HG03066 (cell line): Measurements from ENCODE around the gene CLTC.

ENCODE experiments used
- ATAC-seq: cut with Tn5 transposase; IDR thresholded peaks from one replicate; pipeline ENCODE4 v1.9.1; 2021; ENCODE audit warnings: low read depth; ENCODE audit not compliant: unreplicated experiment

The CLTC gene

DNA sequence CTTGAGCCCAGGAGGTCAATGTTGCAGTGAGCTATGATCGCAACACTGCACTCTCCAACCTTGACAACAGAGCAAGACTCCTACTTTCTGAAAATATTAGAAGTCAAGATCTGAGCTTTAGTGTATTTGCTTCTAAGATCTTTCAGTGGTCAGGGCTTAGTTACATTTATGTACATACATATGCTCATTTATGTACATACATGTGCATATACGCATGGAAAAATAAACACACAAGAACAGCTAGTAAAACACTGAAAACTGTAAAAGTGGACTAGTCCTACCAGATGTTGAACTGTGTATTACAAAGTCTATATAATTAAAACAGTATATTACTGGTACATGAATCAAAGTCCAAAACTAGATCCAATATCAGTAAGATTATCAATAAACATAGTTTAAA, 59.2 kb downstream of the CLTC start:
- no peak for ATAC-seq

DNA sequence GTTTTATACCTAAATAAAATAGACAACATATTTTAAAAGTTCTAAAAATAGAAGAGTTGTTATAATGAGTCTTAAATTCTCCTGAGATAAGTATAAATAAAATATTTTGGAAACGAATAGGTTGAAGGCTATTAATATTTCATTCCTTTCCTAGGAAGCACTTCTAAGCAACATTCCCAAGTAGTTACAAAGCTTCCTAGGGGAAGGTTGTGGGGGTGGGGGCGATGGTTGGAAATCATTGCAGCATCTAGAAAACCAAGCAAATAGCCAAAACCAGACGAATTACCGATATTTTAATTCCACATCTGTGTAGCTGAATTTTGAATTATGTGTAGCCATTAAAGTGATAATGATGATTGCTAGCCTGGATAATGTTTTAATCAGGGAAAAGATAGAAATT, 60.6 kb downstream of the CLTC start:
- ATAC-seq, result no peak

DNA sequence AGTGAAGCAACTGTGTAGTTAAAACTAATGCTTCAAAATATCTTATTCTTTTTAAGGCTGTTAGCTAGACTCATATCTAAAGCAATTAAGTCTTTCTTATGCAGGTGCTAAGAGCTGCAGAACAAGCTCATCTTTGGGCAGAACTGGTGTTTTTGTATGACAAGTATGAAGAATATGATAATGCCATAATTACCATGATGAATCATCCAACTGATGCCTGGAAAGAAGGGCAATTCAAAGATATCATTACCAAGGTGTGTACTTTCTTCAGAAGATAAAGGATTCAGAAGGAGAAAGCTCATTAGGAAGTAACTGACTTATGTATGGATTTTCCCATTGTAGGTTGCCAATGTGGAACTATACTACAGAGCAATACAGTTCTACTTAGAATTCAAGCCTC, 63.6 kb downstream of the CLTC start:
- no peak for ATAC-seq

DNA sequence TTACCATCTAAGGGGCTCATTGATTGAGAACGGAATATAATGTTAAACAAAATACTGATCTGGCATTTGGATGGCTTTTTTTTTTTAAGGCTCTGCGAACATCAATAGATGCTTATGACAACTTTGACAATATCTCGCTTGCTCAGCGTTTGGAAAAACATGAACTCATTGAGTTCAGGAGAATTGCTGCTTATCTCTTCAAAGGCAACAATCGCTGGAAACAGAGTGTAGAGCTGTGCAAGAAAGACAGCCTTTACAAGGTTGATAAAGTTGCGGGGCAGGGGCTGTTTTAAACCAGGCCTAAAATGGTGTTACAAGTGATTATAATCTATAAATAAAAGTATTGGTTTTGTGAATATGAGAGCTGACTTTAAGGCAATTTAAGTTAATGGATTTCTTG, 65.3 kb downstream of the CLTC start:
- no peak for ATAC-seq

DNA sequence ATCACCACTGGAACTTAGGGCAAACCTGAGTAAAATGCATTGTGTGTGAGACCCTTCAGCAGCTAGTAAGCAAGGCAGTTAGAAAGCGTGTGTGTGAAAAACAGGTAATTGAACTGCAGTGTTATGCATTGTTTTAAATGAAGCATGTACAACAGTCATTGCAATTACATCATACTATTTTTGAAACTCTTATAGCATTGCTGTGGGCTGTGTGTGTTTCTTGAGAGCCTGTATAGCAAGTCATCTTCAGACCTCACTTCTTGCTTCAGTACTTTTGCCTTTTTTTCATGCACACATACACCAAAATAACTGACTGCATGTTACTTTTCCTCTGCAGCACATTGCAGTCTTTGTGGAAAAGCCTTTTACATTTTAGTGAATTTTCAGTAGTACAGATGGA, 68.3 kb downstream of the CLTC start:
- no peak for ATAC-seq

DNA sequence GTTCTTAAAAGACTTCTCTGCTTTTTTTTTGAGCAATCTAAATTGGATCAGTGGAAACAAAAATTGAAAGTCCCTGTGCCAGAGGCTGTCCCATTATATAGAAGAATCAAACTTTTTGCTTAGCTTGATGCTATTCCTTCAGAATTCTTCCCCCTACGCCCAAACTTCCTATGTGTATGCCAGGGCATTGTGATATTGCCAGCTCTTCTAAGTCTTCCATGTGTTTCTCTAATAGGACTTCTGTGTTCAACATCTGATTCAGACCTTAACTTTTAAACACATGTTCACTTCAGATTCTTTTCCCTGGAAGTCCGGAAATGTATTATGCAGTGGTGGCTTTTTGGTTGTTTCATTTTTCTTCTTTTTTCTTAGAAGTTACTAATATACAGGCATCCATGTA, 68.8 kb downstream of the CLTC start:
- no peak for ATAC-seq

DNA sequence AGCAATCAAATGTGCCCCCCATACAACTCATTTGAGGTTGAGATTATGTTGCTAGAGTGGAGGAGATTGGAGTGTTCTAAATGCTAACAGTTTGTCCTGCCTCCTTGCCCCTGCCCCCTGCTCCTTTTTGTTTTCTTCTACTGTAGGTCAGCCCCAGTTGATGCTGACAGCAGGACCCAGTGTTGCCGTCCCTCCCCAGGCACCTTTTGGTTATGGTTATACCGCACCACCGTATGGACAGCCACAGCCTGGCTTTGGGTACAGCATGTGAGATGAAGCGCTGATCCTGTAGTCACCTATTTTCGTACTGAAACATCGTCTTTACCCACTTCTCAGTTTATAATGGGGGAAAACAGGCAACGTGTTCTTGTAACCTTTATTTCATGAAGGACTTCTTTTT, 73.9 kb downstream of the CLTC start:
- ATAC-seq, result no peak

DNA sequence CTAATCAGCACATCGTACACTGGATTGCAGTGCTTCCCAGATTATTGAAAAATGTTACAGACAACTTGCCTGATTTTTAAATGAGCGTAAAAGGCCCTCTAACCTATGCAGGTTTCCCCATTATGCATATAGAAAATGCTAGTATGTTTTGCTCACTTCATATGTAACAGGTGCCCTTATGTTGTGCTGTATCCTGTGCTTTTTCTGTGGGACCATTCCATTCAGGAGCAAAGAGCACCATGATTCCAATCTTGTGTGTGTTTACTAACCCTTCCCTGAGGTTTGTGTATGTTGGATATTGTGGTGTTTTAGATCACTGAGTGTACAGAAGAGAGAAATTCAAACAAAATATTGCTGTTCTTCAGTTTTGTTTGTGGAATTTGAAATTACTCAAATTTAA, 74.6 kb downstream of the CLTC start:
- no peak for ATAC-seq

DNA sequence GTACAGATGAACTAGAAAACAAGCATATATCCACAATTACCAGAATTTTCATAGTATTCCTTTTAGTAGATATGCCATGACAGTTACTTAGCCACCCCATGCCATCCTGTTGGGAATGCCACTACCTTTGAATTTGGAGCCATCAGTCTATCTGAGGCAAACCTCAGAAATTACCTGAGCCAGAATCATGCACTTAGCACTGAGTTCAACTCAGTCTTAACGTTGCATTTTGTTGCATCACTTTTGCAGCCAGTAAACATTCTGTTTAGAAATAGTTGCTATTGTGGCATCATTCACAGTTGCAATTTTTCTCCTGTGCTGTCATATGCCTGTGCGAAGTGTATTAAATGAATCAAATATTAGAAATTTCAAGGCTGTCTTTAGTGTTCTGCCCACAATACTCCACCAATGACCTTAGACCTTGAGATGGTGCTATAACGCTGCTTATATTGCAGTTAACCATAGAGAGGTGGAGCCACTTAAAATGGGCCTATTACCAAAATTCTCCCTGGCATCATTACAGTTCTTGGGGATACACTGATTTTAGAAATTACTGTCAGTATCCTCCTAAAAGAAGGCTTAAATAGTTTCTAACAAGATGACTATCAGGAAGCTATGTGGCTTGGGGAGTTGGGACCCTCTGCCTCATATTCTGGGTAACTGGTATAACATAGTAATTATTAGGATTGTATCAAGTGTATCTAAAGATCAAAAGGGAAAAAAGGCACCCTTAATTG, 76.4 kb downstream of the CLTC start:
- ATAC-seq, result no peak

DNA sequence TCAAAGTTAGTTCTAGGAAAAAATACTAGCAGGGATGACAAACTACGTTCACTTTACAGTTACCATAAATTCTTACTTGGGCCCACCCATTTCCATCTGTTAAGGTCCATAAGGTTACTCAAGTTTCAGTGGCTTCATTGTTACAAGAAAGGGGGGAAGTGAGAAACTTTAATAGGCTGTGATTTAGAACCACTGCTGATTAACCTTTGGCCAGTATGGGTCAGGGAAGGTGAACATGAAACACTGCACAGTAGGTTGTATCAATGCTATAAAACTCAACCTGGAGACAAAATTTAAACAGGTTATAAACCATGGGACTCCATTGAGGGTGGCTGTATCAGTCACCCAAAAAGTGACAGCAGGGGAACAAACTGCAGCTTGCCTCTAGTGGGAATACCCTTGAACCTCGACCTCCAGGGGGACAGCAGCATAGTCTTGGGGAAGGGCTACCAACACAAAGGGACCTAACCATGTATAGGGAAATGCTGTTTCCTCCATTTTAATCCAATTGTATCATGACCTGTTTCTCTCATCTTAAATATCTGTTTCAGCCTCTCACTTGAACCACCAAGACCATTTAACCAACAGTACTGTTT, 77.1 kb downstream of the CLTC start:
- no peak for ATAC-seq

DNA sequence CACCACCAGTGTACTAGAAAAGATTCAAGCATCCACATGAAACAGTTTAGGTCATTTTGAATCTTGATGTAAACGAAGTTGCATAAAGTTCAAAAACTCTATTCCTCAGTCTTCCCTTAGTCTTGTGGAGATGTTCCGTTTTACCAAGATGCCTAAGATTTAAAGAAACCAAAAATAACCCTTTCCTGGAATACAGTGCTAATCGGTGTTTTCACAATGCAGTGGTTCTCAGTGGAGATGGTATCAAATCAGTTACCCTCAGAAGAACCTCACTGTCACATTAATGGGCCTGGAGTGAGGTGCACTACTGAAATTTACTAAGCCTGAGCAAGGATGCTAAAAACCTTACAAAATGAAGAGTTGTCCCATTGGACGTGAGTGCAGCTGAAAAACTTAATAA, 78.4 kb downstream of the CLTC start:
- ATAC-seq, result no peak

DNA sequence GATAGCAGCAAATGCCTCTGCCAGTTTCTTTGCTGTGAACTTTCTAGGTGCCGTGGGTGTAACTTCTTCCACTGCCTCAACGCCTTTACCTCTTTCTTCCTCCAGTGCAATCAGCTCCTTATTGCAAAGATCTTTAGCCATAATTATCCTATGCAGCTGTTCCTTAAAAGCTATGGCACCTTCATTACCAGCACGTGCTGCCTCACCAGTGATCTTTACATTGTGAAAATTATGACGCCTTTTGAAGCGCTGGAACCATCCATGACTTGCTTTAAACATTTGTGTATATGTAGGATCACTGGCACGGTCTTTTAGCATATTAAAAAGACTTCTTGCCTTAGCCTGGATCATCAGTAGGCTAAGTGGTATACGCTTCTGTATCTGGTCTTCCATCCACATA, 79.5 kb downstream of the CLTC start:
- no peak for ATAC-seq

DNA sequence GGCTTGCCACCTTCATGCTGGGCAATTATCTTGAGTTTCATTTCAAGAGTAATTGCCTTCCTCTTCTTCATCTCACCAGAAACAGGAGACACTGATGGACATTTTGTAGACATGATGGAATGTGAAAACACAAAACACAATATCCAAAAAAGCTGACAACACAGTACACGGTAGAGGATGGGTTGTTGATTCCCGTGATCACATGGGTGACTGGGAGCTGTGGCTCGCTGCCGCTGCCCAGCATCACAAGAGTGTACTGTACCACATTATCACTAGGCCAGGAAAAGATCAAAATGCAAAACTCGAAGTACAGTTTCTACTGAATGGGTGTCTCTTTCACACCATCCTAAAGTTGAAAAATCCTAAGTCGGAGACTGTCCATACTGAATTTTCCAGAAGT, 80.1 kb downstream of the CLTC start:
- ATAC-seq, result no peak

DNA sequence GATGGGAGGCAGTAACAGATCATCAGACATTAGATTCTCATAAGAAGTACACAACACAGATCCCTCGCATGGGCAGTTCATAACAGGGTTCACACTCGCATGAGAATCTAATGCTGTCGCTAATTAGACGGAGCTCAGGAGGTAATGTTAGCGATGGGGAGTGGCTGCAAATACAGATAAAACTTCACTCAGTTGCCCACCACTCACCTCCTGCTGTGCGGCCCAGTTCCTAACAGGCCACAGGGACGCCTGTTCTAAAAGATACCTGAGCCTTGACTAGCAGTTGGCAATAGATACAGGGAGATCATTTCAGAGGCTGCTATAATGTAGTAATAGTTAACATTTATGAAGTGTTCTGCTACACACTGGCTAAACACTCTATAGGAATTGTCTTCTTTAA, 82.6 kb downstream of the CLTC start:
- ATAC-seq, result no peak

DNA sequence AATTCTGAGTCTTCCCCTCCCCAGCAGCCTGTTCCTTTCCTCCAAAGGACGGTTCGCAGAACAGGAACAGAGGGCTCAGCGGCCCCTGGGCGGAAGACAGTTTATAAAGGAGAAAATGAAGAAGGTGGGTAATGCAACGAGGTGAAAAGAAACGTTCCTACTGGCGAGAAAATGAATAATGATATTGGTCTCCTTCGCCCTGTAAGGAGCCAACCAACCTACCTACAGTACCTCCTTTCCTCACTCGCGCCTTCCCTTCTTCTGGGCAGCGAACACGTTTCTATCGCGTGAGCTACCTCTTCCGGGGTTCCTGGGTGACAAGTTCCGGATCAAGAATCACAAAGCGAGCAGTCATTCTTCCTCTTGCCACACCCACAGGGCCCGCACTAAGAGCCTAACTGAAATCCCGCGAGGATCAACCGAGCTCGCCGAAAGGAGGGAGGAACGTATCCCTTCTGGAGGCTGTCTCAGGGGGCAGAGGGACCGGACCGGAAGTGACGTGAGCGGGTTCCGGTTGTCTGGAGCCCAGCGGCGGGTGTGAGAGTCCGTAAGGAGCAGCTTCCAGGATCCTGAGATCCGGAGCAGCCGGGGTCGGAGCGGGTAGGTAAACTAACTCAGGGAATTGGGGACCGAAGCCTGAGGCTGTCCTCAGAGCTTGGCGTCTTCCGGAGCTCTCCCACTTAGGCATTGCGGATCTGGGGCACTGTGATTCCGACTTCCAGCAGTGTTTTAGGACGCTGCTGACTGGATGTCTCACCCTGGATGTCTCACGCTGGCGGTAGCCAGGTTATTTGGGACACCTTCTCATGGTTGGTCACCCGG, 87.7 kb downstream of the CLTC start, which contains the start of the genes PTRH2 and VMP1:
TSS of gene PTRH2 (minus strand) at position 282 of the 822 bp plus-strand sequence. CDS start 9,452 bp downstream, outside the sequence.
TSS of gene VMP1 (plus strand) at position 506 of the 822 bp plus-strand sequence. CDS start 23,793 bp downstream, outside the sequence.
- peak; percentile 97 for ATAC-seq

DNA sequence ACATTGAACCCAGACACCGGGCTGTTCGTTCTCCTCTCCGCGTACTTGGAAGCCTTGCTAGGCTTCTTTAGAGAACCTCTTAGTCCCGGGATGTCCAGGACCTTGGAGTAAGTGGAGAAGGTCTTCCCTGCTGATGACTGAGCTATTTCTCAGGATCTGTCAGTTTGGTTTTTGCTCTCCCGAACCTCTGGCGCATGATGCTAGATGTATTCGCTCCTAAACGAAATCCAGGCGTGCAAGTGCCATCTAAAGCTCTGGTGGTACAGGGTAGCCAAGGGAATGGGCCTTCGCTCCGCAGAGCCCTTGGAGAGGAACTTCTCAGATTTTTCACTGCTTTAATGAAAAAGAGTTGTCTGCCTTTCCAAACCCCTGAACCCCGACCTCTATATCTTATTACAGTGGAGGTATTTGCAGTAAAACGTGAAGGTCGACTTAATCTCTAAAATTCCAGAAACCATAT, 88.3 kb downstream of the CLTC start:
- no peak for ATAC-seq

DNA sequence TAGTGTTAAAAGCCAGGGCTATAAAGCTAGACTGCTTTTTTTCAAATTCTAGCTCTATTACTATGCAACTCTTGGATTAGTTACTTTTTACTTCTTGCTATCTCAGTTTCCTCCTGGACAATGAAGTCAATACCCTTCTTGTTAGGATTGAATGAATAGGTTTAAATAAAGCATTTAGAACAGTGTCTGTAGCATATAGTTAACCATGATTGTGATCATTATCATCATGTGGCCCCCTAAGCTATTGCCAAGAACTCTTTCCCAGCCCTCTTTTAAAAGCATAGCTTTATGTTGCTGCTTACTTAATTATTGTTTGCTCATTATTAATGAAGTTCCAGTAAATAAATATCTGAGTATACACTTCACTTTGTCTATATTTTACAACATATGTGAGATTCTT, 92.2 kb downstream of the CLTC start:
- ATAC-seq, result no peak

DNA sequence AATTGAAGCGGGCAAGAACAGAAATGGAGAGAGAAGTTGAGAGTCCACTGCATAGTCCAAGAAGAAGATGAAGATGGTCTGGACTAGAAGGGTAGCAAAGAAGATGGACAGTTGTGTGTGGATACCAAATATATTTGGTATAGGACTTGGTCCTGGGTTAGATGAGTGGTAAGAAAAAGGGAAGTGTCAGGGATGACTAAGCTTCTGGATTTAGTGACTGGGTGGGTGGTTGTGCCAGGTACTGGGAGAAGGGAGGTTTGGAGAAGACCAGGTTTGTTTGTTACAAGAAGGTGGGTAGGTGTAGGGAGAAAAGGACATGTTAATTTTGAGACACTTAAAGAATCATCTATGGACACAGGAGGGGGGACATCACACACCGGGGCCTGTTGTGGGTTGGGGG, 93.2 kb downstream of the CLTC start:
- ATAC-seq, result no peak

DNA sequence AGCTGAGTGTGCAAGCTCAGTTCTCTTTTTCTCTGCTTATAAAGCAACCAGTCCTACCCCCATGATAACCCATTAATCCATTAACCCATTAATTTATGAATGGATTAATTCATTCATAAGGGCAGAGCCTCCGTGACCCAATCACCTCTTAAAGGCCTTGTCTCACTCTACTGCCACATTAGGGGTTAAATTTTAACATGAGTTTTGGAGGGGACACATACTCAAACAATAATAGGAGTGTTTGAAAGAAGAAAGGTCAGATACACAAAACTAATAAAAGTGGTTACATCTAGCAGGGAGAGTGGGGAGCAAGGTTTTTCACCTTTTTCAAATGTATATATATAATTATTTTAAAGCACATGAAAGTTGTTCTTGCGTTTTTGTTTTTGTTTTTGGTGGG, 94.6 kb downstream of the CLTC start:
- no peak for ATAC-seq

DNA sequence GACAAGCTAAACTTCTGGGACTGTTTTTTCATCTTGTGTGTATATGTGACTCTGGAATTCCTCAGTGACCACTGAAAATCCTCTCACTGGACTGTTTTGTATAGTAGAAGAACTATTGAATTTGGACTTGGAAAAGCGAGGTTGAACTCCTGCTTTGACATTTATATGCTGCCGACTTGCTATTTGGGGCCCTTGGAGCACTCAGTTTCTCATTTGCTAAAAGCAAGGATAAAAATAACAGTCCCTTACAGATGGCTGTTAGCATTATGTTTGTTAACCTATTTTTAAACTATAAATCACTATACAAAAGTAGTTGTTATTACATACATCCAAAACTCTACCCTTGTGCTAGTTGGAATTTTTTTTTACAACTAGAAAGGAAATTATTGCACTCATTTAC, 96.7 kb downstream of the CLTC start:
- no peak for ATAC-seq

DNA sequence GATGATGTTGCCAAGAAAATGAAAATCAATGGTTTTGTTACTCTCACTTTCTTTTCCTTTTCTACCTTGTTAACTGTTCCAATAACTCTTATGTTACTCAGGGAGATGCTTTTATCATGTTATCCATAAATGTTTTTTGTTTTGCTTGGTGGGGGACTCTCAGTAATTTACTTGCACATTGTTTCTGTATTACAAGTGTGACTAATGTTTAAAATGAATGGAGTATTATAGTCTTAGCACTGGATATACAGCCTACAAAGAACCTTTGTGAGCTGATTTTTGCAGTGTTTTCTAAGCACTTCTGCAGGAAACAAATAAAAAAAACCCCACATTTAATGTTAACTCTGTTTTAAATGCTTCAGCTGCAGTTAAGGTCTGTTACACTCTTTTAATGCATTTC, 99.8 kb downstream of the CLTC start:
- ATAC-seq, result no peak
